NT2/D1 (cell line): ENCODE measurements around the gene CCN6.

ENCODE experiments used
- DNase-seq: peaks from one replicate; pipeline ENCODE4 v3.0.0-alpha.2; 2011; ENCODE audit warnings: low read depth, low spot score
- H3K27me3 ChIP-seq: 2 replicates; pipeline ENCODE4 v1.6.0; 2011; ENCODE audit warnings: mild to moderate bottlenecking; ENCODE audit not compliant: insufficient read length, insufficient read depth
- H3K36me3 ChIP-seq: 2 replicates; pipeline ENCODE4 v1.6.1; 2011; ENCODE audit warnings: mild to moderate bottlenecking, low read length, mixed read lengths; ENCODE audit not compliant: insufficient read depth, insufficient read length
- H3K4me1 ChIP-seq: 2 replicates; pipeline ENCODE4 v1.5.1; 2011; ENCODE audit not compliant: insufficient read depth, insufficient read length
- H3K4me3 ChIP-seq: 2 replicates; pipeline ENCODE4 v1.5.1; 2011; ENCODE audit warnings: low read depth; ENCODE audit not compliant: insufficient read length
- H3K9ac ChIP-seq: 2 replicates; pipeline ENCODE4 v1.6.0; 2011; ENCODE audit warnings: low read depth; ENCODE audit not compliant: insufficient read length
- H3K9me3 ChIP-seq: 2 replicates; pipeline ENCODE4 v1.5.1; 2011; ENCODE audit warnings: mild to moderate bottlenecking, low read length; ENCODE audit not compliant: insufficient read depth
- SUZ12 ChIP-seq: IDR thresholded peaks from 2 replicates; pipeline ENCODE4 v1.6.1; 2011; ENCODE audit not compliant: insufficient read length, insufficient read depth; ENCODE audit errors: extremely low read depth
- YY1 ChIP-seq: IDR thresholded peaks from 2 replicates; pipeline ENCODE4 v1.6.1; 2011; ENCODE audit not compliant: insufficient read length, insufficient read depth
- ZNF274 ChIP-seq: IDR thresholded peaks from 2 replicates; pipeline ENCODE4 v1.6.1; 2011; ENCODE audit warnings: mild to moderate bottlenecking, low read depth, low read length

The CCN6 gene

DNA sequence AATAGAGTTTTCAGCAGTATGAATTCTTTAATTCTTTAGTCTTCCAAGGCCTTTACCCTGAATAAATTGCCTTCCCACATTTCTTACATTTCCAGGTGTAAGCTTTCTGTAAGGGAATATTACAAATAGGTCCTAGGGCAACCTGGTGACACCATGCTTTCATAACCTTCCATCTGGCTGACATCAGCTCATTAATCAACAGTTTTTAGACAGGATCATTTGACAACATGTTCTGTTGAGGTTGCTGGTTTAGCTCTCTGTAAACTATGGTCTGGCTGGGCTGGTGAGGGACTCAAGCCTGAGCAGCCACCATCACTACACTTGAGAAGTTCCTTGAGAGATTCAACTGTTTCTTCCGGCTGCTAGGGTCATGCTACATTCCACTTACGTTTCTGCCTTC, 52.7 kb downstream of the CCN6 start:
- no peak overlapping the region for H3K9ac ChIP-seq
- TF ChIP-seq YY1 (no peak), ZNF274 (no peak), SUZ12 (no peak)
- no peaks in the 10 kb centered on the region for H3K4me1 ChIP-seq
- H3K9me3 ChIP-seq = no peaks in the 10 kb centered on the region
- H3K36me3 ChIP-seq = no peaks in the 10 kb centered on the region
- H3K4me3 ChIP-seq = no peak overlapping the region
- H3K27me3 ChIP-seq = no peaks in the 10 kb centered on the region
- no peak for DNase-seq

DNA sequence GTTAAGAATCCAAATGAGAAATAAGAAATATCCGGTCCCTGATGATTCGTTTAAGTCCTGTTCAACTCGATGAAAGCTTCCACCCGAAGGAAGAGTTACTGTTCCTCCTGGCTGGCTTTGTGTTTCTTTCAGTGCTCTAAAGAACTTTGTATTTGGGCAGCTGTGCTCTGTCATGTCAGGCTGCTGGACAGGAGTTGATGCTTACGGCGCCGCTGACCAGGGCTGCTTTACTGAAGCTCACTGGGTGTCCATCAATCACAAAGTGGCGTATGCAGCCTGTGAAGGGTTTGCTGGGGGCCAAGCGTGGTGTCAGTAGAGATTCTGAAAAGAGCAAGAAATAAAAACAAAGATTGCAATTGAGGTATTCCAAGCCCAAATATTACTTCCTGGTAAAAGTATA, 55.4 kb downstream of the CCN6 start:
- no peak overlapping the region for H3K4me3 ChIP-seq
- no peaks in the 10 kb centered on the region for H3K36me3 ChIP-seq
- H3K9ac ChIP-seq = no peak overlapping the region
- TF ChIP-seq SUZ12 (no peak), ZNF274 (no peak), YY1 (no peak)
- no peaks in the 10 kb centered on the region for H3K9me3 ChIP-seq
- no peaks in the 10 kb centered on the region for H3K27me3 ChIP-seq
- DNase-seq = no peak
- H3K4me1 ChIP-seq = no peaks in the 10 kb centered on the region

DNA sequence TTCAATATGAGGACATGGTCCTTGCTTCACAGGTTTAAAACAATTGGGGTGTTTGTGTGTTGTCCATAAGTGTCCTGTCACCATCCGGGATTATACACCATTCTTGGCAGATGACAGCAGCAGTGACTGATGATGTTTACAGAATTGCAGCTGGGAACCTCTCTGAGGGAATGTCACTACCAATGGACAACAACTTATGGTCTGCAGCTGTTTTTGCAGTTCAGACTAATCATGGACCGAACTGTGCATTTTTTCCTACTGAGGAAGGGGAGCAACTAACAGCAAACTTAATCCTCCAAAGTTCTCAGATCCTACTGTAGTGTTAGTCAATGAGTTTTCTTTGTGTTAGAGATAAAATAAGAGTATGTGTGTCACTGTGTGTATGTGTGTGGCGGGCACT, 59.5 kb downstream of the CCN6 start:
- no peak for TF ChIP-seq ZNF274
- TF ChIP-seq YY1 = no peak
- no peak for TF ChIP-seq SUZ12

DNA sequence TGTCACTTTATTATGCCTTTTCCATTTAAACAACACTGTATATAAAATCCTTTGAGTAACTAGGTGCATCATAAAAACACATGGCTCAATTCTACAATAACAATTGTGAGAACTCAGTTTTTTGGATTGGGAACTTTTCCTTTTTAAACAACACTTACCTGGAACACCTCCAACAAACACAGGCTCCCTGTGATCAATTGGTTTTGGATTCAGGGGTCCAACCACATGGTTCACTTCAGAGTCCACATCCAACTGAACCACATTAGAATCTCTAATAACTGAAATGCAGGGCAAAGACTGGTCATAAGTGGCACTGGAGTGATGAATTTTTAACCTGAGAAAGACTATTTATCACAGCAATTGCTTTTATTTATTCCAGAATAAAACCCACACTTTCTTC, 60.0 kb downstream of the CCN6 start:
- no peak overlapping the region for H3K4me3 ChIP-seq
- no peaks in the 10 kb centered on the region for H3K27me3 ChIP-seq
- H3K9ac ChIP-seq = no peak overlapping the region
- H3K36me3 ChIP-seq = no peaks in the 10 kb centered on the region
- no peak for DNase-seq
- no peaks in the 10 kb centered on the region for H3K9me3 ChIP-seq
- TF ChIP-seq SUZ12 (no peak), YY1 (no peak)
- no peaks in the 10 kb centered on the region for H3K4me1 ChIP-seq

More for the DNA sequence above, 59.5 kb downstream of the CCN6 start:
- Histone ChIP-seq H3K9me3 (no peaks in the 10 kb centered on the region), H3K4me1 (no peaks in the 10 kb centered on the region), H3K9ac (no peak overlapping the region), H3K27me3 (no peaks in the 10 kb centered on the region), H3K36me3 (no peaks in the 10 kb centered on the region), H3K4me3 (no peak overlapping the region)
- DNase-seq = no peak

DNA sequence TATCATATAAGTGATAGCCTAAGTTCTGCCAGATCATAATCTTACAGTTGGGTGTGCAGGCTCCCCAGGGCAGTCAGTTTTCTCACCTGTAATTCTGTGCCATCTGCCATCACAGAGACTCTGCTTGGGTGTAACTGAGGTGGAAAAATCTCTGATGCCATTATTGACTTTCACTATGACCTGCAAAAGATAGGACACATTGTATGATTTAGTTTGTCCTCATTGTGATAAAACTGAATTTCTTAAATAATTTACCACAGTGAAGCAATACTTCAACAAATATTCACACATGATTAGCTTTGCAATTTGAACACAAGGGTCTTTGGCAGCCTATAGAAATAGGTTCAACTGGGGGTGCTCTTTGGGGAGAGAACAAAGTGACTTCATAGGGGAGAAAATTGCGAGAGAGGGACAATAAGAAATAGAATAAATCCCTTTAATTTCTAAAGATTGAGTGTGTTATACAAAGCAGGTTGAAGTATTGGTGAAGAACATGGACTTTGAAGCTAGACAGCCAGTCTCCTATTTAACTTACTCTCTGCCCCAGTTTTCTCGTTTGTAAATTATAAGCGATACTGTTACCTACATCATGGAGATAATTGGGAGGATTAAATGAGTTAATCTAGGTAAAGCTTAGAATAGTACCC, 60.8 kb downstream of the CCN6 start:
- Histone ChIP-seq H3K36me3 (no peaks in the 10 kb centered on the region), H3K9me3 (no peaks in the 10 kb centered on the region), H3K4me1 (no peaks in the 10 kb centered on the region), H3K9ac (no peak overlapping the region), H3K27me3 (no peaks in the 10 kb centered on the region), H3K4me3 (no peak overlapping the region)
- TF ChIP-seq YY1 = no peak
- no peak for TF ChIP-seq SUZ12
- TF ChIP-seq ZNF274 = no peak
- DNase-seq = no peak

DNA sequence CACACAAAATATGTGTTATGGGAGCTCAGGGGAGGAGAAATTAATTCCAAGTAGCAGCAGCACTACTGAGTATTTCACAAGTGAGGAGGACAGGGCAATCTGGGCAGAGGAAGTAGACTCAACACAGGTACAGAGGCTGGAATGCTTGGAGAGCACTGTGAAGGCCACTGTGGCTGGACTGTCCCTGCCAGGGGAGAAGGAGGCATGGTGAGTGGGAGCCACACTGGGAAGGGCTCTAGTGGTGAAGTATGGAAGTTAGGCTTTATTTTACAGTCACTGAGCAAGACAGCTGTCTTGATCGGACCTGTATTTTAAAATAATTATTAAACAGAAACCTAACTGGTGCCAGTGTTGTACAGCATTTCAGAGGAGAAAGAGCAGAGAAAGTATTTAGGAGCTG, 62.3 kb downstream of the CCN6 start:
- no peaks in the 10 kb centered on the region for H3K9me3 ChIP-seq
- no peak overlapping the region for H3K9ac ChIP-seq
- no peak for TF ChIP-seq SUZ12
- H3K27me3 ChIP-seq = no peaks in the 10 kb centered on the region
- no peaks in the 10 kb centered on the region for H3K4me1 ChIP-seq
- no peak for DNase-seq
- no peaks in the 10 kb centered on the region for H3K36me3 ChIP-seq
- no peak overlapping the region for H3K4me3 ChIP-seq

DNA sequence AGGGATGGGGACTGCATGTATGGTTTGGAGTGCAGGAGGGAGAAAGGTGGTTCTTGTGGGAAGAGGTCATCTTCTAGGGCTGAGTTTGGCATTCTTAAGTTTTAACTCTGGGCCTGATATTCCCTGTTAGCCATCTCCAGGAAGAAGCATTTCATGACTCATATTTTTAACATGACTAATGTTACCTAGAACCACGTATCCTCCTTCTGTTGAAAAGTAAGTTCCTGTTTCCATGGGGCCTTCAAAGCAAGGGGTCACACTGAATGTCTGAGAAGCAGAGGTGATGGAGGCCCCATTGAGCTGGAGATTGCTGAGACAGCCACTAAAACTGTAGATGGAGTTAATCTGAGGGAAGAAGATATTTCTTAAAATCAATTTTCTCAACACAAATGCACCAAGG, 63.6 kb downstream of the CCN6 start:
- Histone ChIP-seq H3K4me1 (no peaks in the 10 kb centered on the region), H3K36me3 (no peaks in the 10 kb centered on the region), H3K9ac (no peak overlapping the region), H3K4me3 (no peak overlapping the region), H3K27me3 (no peaks in the 10 kb centered on the region), H3K9me3 (no peaks in the 10 kb centered on the region)
- DNase-seq = no peak
- no peak for TF ChIP-seq YY1
- no peak for TF ChIP-seq SUZ12
- TF ChIP-seq ZNF274 = no peak

DNA sequence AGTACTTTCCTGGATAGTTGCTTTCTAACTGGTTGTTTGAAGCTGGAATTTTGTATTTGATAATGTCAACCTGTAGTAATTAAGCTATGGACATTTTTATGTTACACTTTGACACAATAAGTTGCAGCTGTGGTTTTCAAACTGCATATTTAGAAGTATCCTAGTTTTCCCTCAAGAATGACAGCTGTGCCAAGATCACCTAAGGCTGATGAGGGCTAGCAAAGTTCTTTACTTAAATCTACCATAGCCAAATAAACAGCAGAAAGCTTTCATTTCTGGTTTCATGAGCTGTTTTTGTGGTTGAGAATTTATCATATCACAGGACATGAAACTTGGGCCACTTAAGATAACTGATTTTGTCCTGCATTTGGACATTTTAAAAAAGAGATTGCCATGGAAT, 64.1 kb downstream of the CCN6 start:
- DNase-seq = no peak
- H3K4me3 ChIP-seq = no peak overlapping the region
- H3K9me3 ChIP-seq = no peaks in the 10 kb centered on the region
- no peaks in the 10 kb centered on the region for H3K4me1 ChIP-seq
- no peaks in the 10 kb centered on the region for H3K36me3 ChIP-seq
- no peak overlapping the region for H3K9ac ChIP-seq
- no peaks in the 10 kb centered on the region for H3K27me3 ChIP-seq
- TF ChIP-seq ZNF274 = no peak
- TF ChIP-seq YY1 = no peak
- TF ChIP-seq SUZ12 = no peak
